ES-I3 (cell line): ENCODE data around the gene DPYSL5.

Experiments
- H3K36me3 ChIP-seq: 2 replicates; pipeline ENCODE4 v1.6.1; 2013; ENCODE audit warnings: mild to moderate bottlenecking, low read length, control low read depth, moderate library complexity; ENCODE audit not compliant: insufficient read depth
- H3K4me1 ChIP-seq: 2 replicates; pipeline ENCODE4 v1.6.1; 2013; ENCODE audit warnings: mild to moderate bottlenecking, control low read depth, low read length; ENCODE audit not compliant: insufficient read depth
- H3K9ac ChIP-seq: 2 replicates; pipeline ENCODE4 v1.6.1; 2013; ENCODE audit warnings: low read depth, mild to moderate bottlenecking, low read length, moderate library complexity
- H3K9me3 ChIP-seq: 2 replicates; pipeline ENCODE4 v1.6.1; 2013; ENCODE audit warnings: mild to moderate bottlenecking, low read length, moderate library complexity; ENCODE audit not compliant: control insufficient read depth, insufficient read depth

Gene DPYSL5

DNA sequence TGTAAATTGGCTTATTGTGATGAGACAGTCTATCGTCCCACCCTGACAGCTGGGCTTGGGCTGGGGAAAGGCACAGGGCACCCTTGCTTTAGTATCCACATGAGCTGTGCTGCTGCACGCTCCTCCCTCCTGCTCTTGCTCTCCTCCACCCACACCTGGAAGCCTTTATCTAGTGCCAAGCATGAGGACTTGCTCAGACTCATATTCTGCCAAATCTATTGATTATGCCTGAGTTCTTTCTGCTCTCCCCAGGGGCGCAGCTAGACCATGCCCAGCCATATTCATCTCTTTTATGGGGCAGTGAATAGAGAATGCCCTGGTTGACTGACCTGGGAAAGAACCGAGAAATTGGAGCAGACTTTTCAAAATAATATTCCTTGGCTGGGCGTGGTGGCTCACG lies 29.0 kb upstream of the DPYSL5 start:
- Histone ChIP-seq H3K36me3 (no peaks in the 10 kb centered on the region), H3K4me1 (no peaks in the 10 kb centered on the region), H3K9me3 (no peaks in the 10 kb centered on the region), H3K9ac (no peak overlapping the region)

DNA sequence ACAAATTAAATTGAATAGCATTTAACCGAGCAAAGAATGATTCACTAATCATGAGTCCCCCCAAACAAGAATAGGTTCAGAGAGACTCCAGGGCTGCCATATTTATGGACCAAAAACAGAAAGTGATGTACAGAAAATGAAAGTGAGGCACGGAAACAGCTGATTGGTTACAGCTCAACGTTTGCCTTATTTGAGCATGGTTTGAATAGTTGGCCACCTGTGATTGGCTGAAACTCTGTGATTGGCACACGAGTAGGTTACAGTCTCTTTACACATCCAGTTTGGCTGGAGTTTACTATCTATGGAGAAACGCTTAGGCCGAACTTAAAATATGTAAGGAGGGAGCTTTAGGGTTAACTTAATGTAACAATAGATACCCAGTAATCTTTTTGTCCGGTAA lies 27.0 kb upstream of the DPYSL5 start:
- H3K36me3 ChIP-seq: no peaks in the 10 kb centered on the region
- no peaks in the 10 kb centered on the region for H3K9me3 ChIP-seq
- no peaks in the 10 kb centered on the region for H3K4me1 ChIP-seq
- H3K9ac ChIP-seq: no peak overlapping the region

DNA sequence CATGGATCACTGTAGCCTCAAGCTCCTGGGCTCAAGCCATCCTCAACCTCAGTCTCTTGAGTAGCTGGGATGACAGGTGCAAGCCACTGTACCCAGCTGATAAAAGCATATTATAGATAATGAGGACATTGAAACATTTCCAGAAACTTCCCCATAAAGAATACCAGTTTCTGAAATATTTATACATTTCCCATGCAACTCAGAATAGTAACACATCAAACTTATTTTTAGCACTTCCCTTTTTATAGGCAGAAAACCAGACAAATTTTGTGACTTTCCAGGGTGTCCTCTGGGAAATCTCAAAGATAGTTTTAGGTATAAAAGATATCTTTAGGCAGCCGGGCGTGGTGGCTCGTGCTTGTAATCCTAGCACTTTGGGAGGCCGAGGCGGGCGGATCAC lies 25.1 kb upstream of the DPYSL5 start:
- Histone ChIP-seq H3K9me3 (no peaks in the 10 kb centered on the region), H3K9ac (no peak overlapping the region), H3K36me3 (no peaks in the 10 kb centered on the region), H3K4me1 (no peaks in the 10 kb centered on the region)

DNA sequence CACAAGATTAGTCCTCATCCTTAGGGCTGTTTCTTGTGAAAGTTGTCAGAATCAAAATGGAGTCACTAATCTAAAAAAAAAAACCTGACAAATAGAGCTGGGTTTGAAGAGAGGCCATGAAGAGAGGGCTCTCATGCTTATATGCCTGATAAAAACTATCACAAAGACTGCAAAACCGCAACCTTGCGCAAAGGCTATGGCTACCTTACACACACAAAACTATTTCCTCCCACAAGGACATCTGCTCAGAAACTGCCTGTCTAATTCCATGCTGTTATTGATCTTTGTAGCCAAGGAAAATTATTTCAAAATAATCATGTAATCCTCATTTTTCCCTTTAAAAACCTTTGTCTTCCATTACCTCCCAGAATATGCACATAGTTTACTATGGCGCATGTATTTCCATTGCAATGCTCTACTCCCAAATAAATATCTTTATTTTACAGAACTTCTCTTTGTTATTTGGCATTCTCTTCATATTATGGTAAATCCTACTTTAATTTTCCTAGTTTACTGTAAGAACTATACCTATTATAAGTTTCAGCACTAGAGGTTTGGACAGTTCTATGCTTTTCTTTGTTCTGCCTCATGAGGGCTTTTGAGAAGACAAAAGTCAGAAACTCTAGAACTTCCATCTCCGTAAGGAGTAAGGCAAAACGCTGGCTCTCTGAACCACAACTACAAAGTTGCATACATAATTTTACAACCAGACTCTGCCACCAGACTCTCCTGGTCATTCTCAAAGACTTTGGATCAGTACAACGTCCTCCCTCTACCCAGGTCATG lies 9.6 kb upstream of the DPYSL5 start:
- H3K4me1 ChIP-seq: no peaks in the 10 kb centered on the region

DNA sequence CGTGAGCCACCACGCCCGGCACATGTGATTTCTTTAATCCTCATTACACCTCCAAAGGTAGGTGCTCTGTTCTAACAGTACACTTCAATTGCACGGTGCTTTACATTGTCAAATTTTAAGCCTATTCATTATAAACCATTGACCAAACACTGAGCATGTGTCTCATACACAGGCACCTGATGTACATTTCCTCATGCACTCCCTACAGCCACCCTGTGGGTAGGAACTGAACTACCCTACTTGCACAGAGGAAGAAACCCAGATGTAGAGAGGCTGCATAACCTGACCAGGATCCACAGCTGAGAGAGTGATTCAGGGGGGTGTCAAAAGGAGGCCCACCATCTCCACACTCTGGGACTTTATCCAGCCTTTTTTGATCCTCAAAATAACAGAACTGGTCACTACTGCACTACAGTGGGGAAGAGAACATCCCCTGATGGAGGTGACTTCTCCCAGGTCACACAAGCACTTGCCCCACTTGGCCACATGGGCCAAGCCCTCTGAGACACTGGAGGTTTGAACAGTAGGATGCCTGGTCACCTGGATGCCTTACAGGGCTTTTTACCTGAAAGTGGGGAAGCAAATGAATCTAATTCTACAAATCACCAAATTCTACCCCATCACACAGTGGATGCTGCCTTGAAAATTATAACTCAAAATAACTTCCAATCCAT lies 6.9 kb upstream of the DPYSL5 start:
- Histone ChIP-seq H3K4me1 (no peaks in the 10 kb centered on the region), H3K36me3 (no peaks in the 10 kb centered on the region), H3K9ac (no peak overlapping the region), H3K9me3 (no peaks in the 10 kb centered on the region)

More for the DNA sequence above, 9.6 kb upstream of the DPYSL5 start:
- Histone ChIP-seq H3K9ac (no peak overlapping the region), H3K9me3 (no peaks in the 10 kb centered on the region), H3K36me3 (no peaks in the 10 kb centered on the region)

DNA sequence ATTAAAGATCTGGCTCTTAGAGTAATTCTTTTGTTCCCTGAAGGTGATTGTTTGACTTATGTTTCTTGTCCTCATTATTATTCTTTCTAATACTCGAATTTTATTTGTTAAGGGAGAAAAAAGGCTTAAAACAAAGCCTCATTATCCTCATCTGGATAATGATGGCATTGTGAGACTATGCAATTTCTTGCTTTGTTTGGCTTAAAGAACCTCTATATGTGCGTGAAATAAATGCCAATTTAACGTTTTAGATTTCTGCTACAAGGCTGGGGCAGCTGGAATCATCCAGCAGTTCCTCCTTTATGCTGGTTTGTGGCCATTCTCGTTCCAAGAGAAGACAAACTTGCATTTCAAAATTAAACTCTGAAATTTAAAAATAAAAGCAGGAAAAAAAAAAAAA lies 4.9 kb upstream of the DPYSL5 start:
- no peak overlapping the region for H3K9ac ChIP-seq
- no peaks in the 10 kb centered on the region for H3K4me1 ChIP-seq
- H3K9me3 ChIP-seq: no peaks in the 10 kb centered on the region; the same call in 1 of the 2 replicates
- no peaks in the 10 kb centered on the region for H3K36me3 ChIP-seq

DNA sequence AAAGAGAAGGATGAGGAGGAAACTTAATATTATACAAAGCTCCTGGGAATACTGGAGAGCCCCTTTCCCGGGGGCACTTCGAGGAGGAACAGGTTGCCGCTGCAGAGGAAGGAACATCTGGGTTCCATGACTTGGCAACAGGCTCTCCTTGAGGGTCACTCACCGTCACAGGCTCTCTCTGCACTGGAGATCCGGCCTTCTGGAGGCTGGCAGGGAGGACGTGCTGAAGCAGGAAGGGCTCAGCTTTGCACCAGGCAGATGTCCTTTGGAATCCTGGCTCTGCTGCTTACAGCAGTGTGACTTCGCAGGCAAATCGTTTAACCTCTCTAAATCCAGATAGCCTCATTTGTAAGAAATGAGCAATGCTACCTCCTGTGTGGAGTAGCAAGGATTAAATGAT lies 2.9 kb upstream of the DPYSL5 start:
- H3K9me3 ChIP-seq: no peaks in the 10 kb centered on the region; the same call in 1 of the 2 replicates
- no peaks in the 10 kb centered on the region for H3K4me1 ChIP-seq
- no peak overlapping the region for H3K9ac ChIP-seq
- no peaks in the 10 kb centered on the region for H3K36me3 ChIP-seq

DNA sequence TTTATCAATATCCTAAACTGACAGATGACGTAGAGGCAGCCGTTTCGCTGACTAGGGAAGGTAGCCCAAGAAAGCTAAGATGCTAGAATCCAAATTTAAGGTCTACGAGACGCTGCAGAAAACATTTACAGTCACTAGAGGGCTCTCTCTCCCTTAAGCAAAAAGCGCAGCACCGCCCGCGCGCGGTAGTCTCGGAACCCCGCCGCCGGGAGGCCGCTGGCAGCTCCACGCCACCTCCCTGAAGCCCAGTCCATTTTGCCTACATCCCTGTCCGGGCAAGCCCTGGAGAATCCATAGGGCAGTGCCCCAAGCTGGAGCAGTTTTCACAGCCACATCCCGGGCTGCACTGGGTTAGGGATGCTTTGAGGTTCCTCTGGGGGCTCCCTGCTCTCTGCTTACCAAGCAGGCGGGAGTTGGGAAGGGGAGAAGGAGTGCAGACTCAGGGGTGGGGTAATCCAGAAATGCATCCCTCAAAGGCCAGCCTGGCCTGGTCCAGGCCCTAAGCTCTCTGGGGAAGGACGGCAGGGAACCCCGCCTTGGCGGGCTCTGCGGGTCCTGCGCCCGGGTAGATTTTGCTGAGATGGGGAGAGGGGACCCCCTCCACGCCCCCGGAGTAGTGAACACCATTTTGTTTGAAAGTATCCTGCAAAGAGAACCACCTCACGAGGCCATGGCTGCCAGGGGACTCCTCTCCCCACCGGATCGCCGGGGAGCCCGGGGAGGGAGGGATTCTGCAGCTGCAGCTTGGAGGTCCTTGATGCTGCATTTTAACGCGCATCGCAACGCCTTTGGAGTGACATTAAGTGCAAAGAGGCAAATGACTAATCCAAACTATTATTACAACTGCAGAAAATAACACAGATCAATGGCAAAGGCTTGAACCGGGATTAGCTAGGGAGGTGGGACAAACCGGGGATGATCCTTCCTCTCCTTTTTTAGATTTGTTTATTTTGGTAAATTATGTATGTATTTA lies 1.3 kb upstream of the DPYSL5 start:
- Histone ChIP-seq H3K4me1 (no peaks in the 10 kb centered on the region), H3K36me3 (no peaks in the 10 kb centered on the region), H3K9ac (peak overlapping the region; percentile 77), H3K9me3 (no peaks in the 10 kb centered on the region; the same call in 1 of the 2 replicates)

DNA sequence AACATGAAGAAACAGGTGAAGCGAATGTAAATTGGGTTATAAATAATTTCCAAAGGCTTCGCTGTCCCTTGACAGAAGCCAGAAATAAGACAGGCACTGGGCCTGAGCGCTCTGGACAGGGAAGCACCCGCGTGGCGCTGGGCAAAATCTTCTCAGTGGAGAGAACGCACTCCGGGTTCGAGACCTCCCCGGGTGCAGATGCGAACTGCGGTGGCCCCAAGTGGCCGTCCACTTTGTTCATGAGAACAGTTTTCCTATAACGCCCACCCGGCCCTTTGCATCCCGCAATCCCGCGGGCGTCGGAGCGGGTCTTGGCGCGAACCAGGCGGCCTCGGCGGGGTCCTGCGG lies 651 bp upstream of the DPYSL5 start:
- H3K9me3 ChIP-seq: no peaks in the 10 kb centered on the region; the same call in 1 of the 2 replicates
- peak overlapping the region; percentile 77 for H3K9ac ChIP-seq
- no peaks in the 10 kb centered on the region for H3K4me1 ChIP-seq
- H3K36me3 ChIP-seq: no peaks in the 10 kb centered on the region

DNA sequence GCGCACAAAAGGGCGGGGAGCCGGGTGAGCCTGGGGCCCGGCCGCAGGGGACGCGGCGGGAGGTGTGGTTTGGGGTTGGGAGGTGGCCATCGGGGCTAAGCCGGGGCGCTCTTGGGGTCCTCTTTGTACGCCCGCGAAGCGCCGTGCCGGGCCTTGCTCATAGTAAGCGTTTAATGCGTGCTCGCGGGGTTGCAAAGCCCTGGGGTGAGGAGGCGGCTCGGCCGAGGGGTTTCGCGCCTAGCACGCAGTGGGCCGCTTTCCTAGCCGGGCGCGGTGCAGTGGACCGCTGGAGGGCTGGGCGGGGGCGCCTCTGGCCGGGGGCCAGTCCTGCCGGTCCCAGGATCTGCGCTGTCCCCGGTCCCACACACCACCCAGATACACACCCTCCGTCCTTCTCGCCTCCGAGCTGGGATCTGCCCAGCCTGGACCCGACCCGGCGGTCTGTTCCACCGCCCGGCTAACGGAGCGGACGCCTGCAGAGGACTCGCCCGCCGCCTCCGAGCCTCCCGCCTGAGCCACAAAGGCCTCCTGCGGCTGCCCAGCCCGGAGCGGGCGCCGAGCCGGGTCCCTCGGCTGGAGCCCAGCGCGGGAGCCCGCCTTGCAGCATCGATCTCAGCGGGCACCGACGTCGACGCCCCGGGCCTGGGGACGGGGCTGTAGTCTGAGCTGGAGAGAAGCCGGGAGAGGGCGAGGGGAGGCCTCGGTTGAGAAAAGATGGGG lies 564 bp downstream of the DPYSL5 start:
- Histone ChIP-seq H3K4me1 (no peaks in the 10 kb centered on the region), H3K9me3 (no peaks in the 10 kb centered on the region; the same call in 1 of the 2 replicates), H3K9ac (peak overlapping the region; percentile 77), H3K36me3 (no peaks in the 10 kb centered on the region)

DNA sequence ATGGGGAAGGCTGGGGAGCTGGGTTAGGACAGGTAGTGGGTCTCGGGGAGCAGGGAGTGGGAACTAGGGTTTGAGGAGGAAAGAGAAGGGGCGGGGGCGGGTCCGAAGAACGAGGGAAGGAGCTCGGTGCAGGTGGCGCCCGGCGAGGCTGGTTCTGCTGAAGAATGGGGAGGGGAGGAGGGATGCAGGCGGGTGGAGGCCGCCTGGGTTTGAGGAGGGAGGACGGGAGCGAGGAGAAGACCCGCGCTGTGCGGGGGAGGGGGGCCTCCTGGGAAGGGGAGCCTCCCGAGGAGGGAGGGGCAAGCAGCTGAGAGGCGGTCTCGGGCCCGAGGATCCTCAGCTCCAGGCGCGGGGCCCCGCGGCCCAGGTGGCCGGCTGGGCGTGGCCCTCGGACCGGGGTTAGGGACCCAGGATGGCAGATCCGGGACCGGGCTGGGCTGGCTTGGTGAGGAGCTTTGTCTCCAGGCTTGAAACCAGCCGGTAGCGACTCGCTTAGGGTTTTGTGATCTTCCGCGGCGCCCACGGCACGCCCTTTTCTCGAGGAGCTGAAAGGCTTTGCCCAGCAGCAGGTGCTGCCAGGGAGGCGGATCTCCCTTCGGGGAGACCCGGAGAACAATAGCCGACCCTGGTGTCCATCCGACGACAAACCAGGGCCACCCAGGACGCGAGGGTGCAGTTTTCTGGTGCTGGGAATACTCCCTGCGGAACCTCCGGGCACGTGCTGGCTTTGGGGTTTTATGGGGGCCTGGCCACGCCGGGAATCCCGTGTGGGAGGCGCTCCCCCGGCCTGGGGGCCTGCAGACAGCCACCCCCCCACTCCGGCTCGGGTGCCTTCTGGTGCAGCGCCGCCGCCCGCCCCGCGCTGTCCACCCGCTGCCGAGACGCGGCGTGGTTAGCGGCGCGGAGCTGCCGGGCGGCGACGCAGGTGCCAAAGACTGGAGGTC lies 1.4 kb downstream of the DPYSL5 start:
- Histone ChIP-seq H3K4me1 (no peaks in the 10 kb centered on the region), H3K36me3 (no peaks in the 10 kb centered on the region), H3K9me3 (no peaks in the 10 kb centered on the region; the same call in 1 of the 2 replicates), H3K9ac (peak overlapping the region; percentile 77)

DNA sequence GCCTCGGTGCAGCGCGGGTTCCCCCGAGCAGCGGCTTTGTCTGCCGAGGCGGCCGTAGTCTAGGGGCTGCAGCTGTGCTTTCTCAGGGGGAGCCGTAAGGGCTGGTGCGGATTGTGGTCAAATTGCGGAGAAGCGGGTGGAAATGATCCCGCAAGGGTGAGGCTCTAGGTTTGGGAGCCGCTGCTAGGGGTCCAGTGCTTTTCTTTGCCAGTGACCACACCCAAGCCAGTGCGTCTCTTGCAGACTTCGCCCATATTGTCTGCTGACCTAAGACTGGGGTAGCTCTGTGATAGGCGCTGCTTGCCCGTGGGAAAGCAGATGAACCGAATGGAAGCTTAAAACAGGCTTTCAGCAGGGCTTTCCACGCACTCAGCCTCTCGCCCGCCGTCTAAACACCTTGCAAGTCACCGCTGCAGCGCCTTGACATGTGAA lies 2.1 kb downstream of the DPYSL5 start:
- Histone ChIP-seq H3K36me3 (no peaks in the 10 kb centered on the region), H3K9ac (peak overlapping the region; percentile 77; the same call in 1 of the 2 replicates), H3K4me1 (no peaks in the 10 kb centered on the region), H3K9me3 (no peaks in the 10 kb centered on the region; the same call in 1 of the 2 replicates)

DNA sequence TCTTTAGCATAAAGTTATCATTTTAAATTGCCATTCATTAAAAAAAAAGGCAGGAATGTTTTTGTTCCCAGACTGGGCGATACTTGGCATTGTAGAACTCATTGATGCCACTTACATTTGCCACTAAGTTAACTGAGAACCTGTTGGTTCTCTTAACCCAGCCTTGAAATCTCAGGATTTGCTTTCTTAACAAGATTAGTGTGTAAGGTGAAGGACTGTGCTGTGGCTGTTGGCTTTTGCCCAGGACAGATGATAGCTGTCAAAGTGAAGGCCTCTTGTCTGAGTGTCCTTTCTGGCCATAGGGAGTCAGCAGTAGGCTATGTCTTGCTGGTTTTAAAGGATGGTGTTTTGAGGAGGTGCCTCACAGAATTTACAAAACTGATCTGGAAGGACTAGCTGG lies 2.6 kb downstream of the DPYSL5 start:
- H3K9ac ChIP-seq: no peak overlapping the region
- no peaks in the 10 kb centered on the region for H3K36me3 ChIP-seq
- H3K9me3 ChIP-seq: no peaks in the 10 kb centered on the region; the same call in 1 of the 2 replicates
- H3K4me1 ChIP-seq: no peaks in the 10 kb centered on the region
